GM12878 (cell line): ENCODE measurements around the gene WNT11. TPM values are rescaled to one million over a fixed set of nuclear protein-coding genes. Genes with fewer than 3 reads are reported as not detected.

ENCODE experiments used
- ATAC-seq: fragments of 200-7000 bp; cut with Tn5 transposase; 3 replicates; pipeline ENCODE4 v1.9.1; 2020; ENCODE audit warnings: mild to moderate bottlenecking, moderate library complexity
- BruUV-seq: library from RNA; stranded (reverse); fragments of 400-500 nt; replicated peaks from 2 replicates; lab custom pipeline; 2021; lab: Mats Ljungman, UMichigan
- CTCF ChIA-PET: fragments of 300-600 bp; sonication (Branson Sonifier 250); formaldehyde crosslinking; extraction: SDS; loops from one replicate; lab custom pipeline; 2021; ENCODE audit warnings: inconsistent platforms; lab: Yijun Ruan, JAX
- POLR2A ChIA-PET: fragments of 350-600 bp; formaldehyde crosslinking; extraction: SDS; loops from one replicate; lab custom pipeline; 2021; ENCODE audit warnings: inconsistent platforms; lab: Charles Lee
- RAD21 ChIA-PET: fragments of 300-600 bp; sonication (Branson Sonifier 250); formaldehyde crosslinking; loops from one replicate; lab custom pipeline; 2023; ENCODE audit warnings: antibody characterized with exemption; ENCODE audit not compliant: unreplicated experiment; lab: Charles Lee
- SMC1A ChIA-PET: fragments of 300-600 bp; sonication (Branson Sonifier 250); formaldehyde crosslinking; loops from one replicate; lab custom pipeline; 2023; ENCODE audit not compliant: unreplicated experiment, uncharacterized antibody; lab: Charles Lee
- DNase-seq: peaks from one replicate; pipeline ENCODE4 v3.0.0-alpha.2; 2011; ENCODE audit warnings: low read depth, low spot score
- FAIRE-seq: peaks from 3 replicates; lab custom pipeline; 2011; peaks lifted over from hg19 to GRCh38; lab: Jason Lieb, UNC
- H2AFZ ChIP-seq: 2 replicates; pipeline ENCODE4 v1.6.0; 2011; ENCODE audit warnings: low read depth, low read length, control low read depth; ENCODE audit not compliant: control insufficient read depth
- H3K27ac ChIP-seq: 2 replicates; pipeline ENCODE4 v1.5.1; 2011; ENCODE audit warnings: control low read depth; ENCODE audit not compliant: control insufficient read depth, insufficient read depth
- H3K27me3 ChIP-seq, 2 experiments: replicated peaks in 1 of 2; 2 replicates each; pipeline versions ENCODE4 v1.6.0 to v1.6.1; 2011; ENCODE audit warnings: low read length in 1 of 2; ENCODE audit not compliant: control insufficient read depth in 2 of 2, insufficient read depth in 2 of 2
- H3K36me3 ChIP-seq, 2 experiments: 2 replicates each; pipeline ENCODE4 v1.5.1; 2011; ENCODE audit warnings: low read length in 1 of 2; ENCODE audit not compliant: control insufficient read depth in 2 of 2, insufficient read depth in 2 of 2
- H3K4me1 ChIP-seq: 2 replicates; pipeline ENCODE4 v1.6.1; 2011; ENCODE audit warnings: mild to moderate bottlenecking, low read length, moderate library complexity, mixed read lengths; ENCODE audit not compliant: control insufficient read depth, insufficient read depth
- H3K4me2 ChIP-seq: 2 replicates; pipeline ENCODE4 v1.6.0; 2011; ENCODE audit warnings: control low read depth; ENCODE audit not compliant: control insufficient read depth, insufficient read depth
- H3K4me3 ChIP-seq: fragments of 200-600 bp; sonication (generic); 2 replicates; pipeline ENCODE4 v1.5.1; 2016
- H3K79me2 ChIP-seq: 2 replicates; pipeline ENCODE4 v1.6.0; 2011; ENCODE audit warnings: low read length; ENCODE audit not compliant: control insufficient read depth, insufficient read depth
- H3K9ac ChIP-seq: 2 replicates; pipeline ENCODE4 v1.8.0; 2011; ENCODE audit warnings: low read length, control low read depth, mixed read lengths; ENCODE audit not compliant: control insufficient read depth, insufficient read depth
- H3K9me3 ChIP-seq: replicated peaks from 3 replicates; pipeline ENCODE4 v1.5.1; 2011; ENCODE audit warnings: mild to moderate bottlenecking, low read length; ENCODE audit not compliant: control insufficient read depth, insufficient read depth
- H4K20me1 ChIP-seq: 2 replicates; pipeline ENCODE4 v1.6.0; 2011; ENCODE audit not compliant: control insufficient read depth, insufficient read depth
- CEBPB ChIP-seq, 2 experiments: fragments of 150-350 bp in 1 of 2; IDR thresholded peaks; 2 replicates each; pipeline ENCODE4 v1.6.1; 2012 to 2014; ENCODE audit warnings: low read depth in 2 of 2, low read length in 2 of 2, borderline replicate concordance in 1 of 2, inconsistent platforms in 1 of 2
- FOXK2 ChIP-seq: fragments of 450-650 bp; IDR thresholded peaks from 2 replicates; pipeline ENCODE4 v1.6.1; 2017; ENCODE audit warnings: mild to moderate bottlenecking, moderate library complexity
- NKRF ChIP-seq: fragments of 450-650 bp; conservative IDR thresholded peaks from 2 replicates; pipeline ENCODE4 v1.6.1; 2017; ENCODE audit warnings: mild to moderate bottlenecking, moderate library complexity
- SPI1 ChIP-seq: IDR thresholded peaks from 2 replicates; pipeline ENCODE4 v1.6.1; 2011; ENCODE audit warnings: low read depth, mild to moderate bottlenecking, low read length, moderate library complexity, borderline replicate concordance; ENCODE audit not compliant: insufficient read depth
- STAT1 ChIP-seq: fragments of 450-650 bp; conservative IDR thresholded peaks from 2 replicates; pipeline ENCODE4 v1.6.1; 2014; ENCODE audit warnings: antibody characterized with exemption, mild to moderate bottlenecking
- TAF1 ChIP-seq: IDR thresholded peaks from 2 replicates; pipeline ENCODE4 v1.6.1; 2011; ENCODE audit warnings: mild to moderate bottlenecking, low read depth, low read length, borderline replicate concordance
- ZBED1 ChIP-seq: IDR thresholded peaks from 2 replicates; pipeline ENCODE4 v1.6.1; 2016; ENCODE audit warnings: borderline replicate concordance
- ZNF24 ChIP-seq: fragments of 450-650 bp; IDR thresholded peaks from 2 replicates; pipeline ENCODE4 v1.6.1; 2017; ENCODE audit warnings: antibody characterized with exemption, mild to moderate bottlenecking
- ZNF622 ChIP-seq: fragments of 450-650 bp; IDR thresholded peaks from 2 replicates; pipeline ENCODE4 v1.6.1; 2017; ENCODE audit warnings: mild to moderate bottlenecking, inconsistent platforms
- WGBS: methylation state at CpG from one replicate; pipeline ENCODE4 v1.1.6; 2016; ENCODE audit warnings: low lambda C conversion rate; ENCODE audit not compliant: insufficient replicate concordance, insufficient coverage; ENCODE audit errors: missing lambda C conversion rate; 5-methylcytosine and 5-hydroxymethylcytosine counted together
- in situ Hi-C: fragments of 300-500 bp; cut with MboI; formaldehyde crosslinking; loops from 9 replicates; pipeline ENCODE4 v1.14.3; 2018; ENCODE audit warnings: mixed read lengths
- intact Hi-C: fragments of 100-400 bp; cut with micrococcal nuclease; formaldehyde crosslinking; loops from one replicate; pipeline ENCODE4 v1.14.2; 2022; ENCODE audit not compliant: unreplicated experiment
- polyA plus RNA-seq, 11 experiments: library from polyadenylated mRNA; depleted of rRNA in 4 of 11; unstranded in 6 of 11; stranded (reverse) in 5 of 11; fragments of >200 nt; fragmentation: Nextera tagmentation in 4 of 11; fragmentation: Illumina TruSeq in 1 of 11; extraction: Ambion mirVana in 4 of 11; extraction: Trizol in 1 of 11; gene quantifications; 1 replicate in 1 of 11; 2 replicates in 10 of 11; pipeline versions ENCODE4 v1.2.1 to v1.2.3, GENCODE V29; 2011 to 2016; ENCODE audit warnings: inconsistent platforms in 2 of 11, missing spikeins in 2 of 11, low read depth in 1 of 11
- total RNA-seq, 4 experiments: library from RNA; depleted of rRNA in 3 of 4; stranded (reverse); fragments of >200 nt in 3 of 4; fragmentation: Illumina TruSeq in 1 of 4; extraction: Trizol in 1 of 4; gene quantifications; 2 replicates each; pipeline versions ENCODE4 v1.2.1 to v1.2.3, GENCODE V29; 2013 to 2021

WNT11 gene
- total and polyA plus RNA-seq, 10 of the 15 experiments (the other 5 are each of a cell fraction or from before 2014, with no cell fraction given) = 0.05 to 0.19 TPM; not detected in 8

GRCh38 chr11:76252631-76253070, 46.3 kb upstream of the WNT11 start:
- no peaks in the 10 kb centered on the region for H3K36me3 ChIP-seq

GRCh38 chr11:76251576-76251975, 45.3 kb upstream of the WNT11 start:
- Histone ChIP-seq H3K79me2 (no peaks in the 10 kb centered on the region), H3K36me3 (no peaks in the 10 kb centered on the region), H3K4me1 (no peaks in the 10 kb centered on the region), H4K20me1 (no peaks in the 10 kb centered on the region), H3K4me3 (no peak overlapping the region), H3K9me3 (peaks cover 16% of the 10 kb centered on the region), H3K27me3 (peaks cover 3 to 5% of the 10 kb centered on the region in 2 experiments; a peak in 3 of 4 replicates), H3K4me2 (no peak overlapping the region), H3K27ac (no peak overlapping the region), H3K9ac (no peak overlapping the region), H2AFZ (no peak overlapping the region)
- FAIRE-seq (no peak), ATAC-seq (no peak), DNase-seq (no peak)
- SMC1A ChIA-PET = no interaction called here
- TF ChIP-seq STAT1 (no peak), ZNF24 (no peak), ZBED1 (no peak), NKRF (no peak), ZNF622 (no peak), TAF1 (no peak)
- no TSS peak for BruUV-seq
- 0% methylated on average over 2 of the region's 2 CpGs for WGBS
- CTCF ChIA-PET = no interaction called here
- intact Hi-C loops (no loop called here), in situ Hi-C loops (no loop called here)
- POLR2A ChIA-PET = no interaction called here
- RAD21 ChIA-PET = no interaction called here

More at GRCh38 chr11:76252631-76253070, 46.3 kb upstream of the WNT11 start:
- no TSS peak for BruUV-seq
- Histone ChIP-seq H2AFZ (no peak overlapping the region), H3K27me3 (peaks cover 3 to 11% of the 10 kb centered on the region in 2 experiments; a peak in 3 of 4 replicates), H3K9me3 (peaks cover 16% of the 10 kb centered on the region), H3K4me3 (no peak overlapping the region), H3K79me2 (no peaks in the 10 kb centered on the region), H3K4me1 (no peaks in the 10 kb centered on the region), H3K27ac (no peak overlapping the region), H4K20me1 (no peaks in the 10 kb centered on the region), H3K9ac (no peak overlapping the region), H3K4me2 (no peak overlapping the region)
- ATAC-seq = no peak
- ChIA-PET SMC1A (interaction anchor here (1.4 kb wide), 1 partner anchor 29 kb away, joined by 3 read pairs; no protein-coding TSS in a partner anchor), RAD21 (no interaction called here), CTCF (no interaction called here), POLR2A (no interaction called here)
- in situ Hi-C loops (no loop called here), intact Hi-C loops (no loop called here)
- 36% methylated on average over 9 of the region's 9 CpGs for WGBS
- no peak for FAIRE-seq
- DNase-seq = no peak
- TF ChIP-seq SPI1 (no peak), CEBPB (IDR thresholded peaks at IDR 0.05; ENCODE audit: borderline replicate concordance in 1 of 2, low read depth in 2 of 2, low read length in 2 of 2) (no peak), FOXK2 (no peak)
